ENCODE results near the gene TBC1D23.

Gene TBC1D23

DNA sequence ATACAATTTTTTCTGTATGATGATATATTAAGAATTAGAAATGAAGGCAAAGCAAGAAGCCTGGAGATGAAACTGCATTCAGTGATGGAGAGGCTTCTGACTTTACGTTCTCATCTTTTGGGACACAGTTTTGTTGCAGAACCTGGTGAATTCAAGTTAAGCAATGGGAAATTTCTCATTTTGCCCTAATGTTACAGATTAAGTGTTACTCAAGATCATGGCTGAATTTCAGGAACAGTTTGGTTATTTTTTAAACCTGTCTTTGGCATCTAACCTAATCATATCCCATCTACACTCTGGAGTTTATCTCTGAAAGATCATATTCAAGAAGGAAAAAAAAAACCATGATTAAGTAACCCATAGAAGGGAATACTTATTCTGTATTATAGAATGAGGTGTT lies 79.7 kb downstream of the TBC1D23 start:
- ChIA-PET POLR2A (no interaction called here), CTCF (no interaction called here)

DNA sequence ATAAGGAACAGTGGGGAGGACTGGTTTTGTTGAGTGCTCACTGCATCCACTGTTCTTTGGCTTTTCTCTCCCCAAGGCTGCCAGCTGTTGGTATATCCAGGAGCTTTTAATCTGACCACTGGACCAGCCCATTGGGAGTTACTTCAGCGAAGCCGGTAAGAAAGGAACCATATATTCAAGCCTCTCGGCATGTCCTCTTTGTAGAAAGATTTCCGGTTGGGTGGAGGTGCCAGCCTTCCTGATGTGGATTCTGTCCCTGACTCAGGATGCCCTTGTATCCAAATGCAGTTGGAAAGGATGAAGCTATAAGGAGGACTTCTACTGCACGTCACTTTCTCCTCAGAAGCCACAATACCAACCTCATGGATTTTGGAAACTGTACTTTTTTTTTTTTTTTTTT lies 87.9 kb downstream of the TBC1D23 start:
- peaks cover 10 to 64% of the 10 kb centered on the region in 2 experiments for H3K36me3 ChIP-seq (ENCODE audit: control insufficient read depth in 2 of 2, insufficient read depth in 1 of 2, low read length in 2 of 2)
- ChIA-PET POLR2A (no interaction called here), CTCF (interaction anchor here (0.6 kb wide), 1 partner anchor 362 kb away, joined by 3 read pairs; no protein-coding TSS in a partner anchor)
- H3K4me3 ChIP-seq (ENCODE audit: low read depth, low read length), result no peak overlapping the region
- no peaks in the 10 kb centered on the region for H3K9me3 ChIP-seq (ENCODE audit: control insufficient read depth, insufficient read depth, low read depth, low read length)
- H3K4me1 ChIP-seq (ENCODE audit: control insufficient read depth, insufficient read depth, low read length), result no peaks in the 10 kb centered on the region
- no peak overlapping the region for H3K27ac ChIP-seq (ENCODE audit: extremely low read depth, low read depth, low read length)
- TF ChIP-seq, protein P1, sequence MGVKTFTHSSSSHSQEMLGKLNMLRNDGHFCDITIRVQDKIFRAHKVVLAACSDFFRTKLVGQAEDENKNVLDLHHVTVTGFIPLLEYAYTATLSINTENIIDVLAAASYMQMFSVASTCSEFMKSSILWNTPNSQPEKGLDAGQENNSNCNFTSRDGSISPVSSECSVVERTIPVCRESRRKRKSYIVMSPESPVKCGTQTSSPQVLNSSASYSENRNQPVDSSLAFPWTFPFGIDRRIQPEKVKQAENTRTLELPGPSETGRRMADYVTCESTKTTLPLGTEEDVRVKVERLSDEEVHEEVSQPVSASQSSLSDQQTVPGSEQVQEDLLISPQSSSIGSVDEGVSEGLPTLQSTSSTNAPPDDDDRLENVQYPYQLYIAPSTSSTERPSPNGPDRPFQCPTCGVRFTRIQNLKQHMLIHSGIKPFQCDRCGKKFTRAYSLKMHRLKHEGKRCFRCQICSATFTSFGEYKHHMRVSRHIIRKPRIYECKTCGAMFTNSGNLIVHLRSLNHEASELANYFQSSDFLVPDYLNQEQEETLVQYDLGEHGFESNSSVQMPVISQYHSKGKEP (tag by site-specific recombination; IDR thresholded peaks at IDR 0.05), result no peak
- TF ChIP-seq ZNF132 (tag by site-specific recombination; IDR thresholded peaks at IDR 0.05; ENCODE audit: borderline replicate concordance), result no peak
- TF ChIP-seq ZNF324 (tag by site-specific recombination; IDR thresholded peaks at IDR 0.05), result no peak
- no peak for TF ChIP-seq KLF10 (tag by site-specific recombination; IDR thresholded peaks at IDR 0.05)
- no peak for TF ChIP-seq ZFP41 (tag by site-specific recombination; IDR thresholded peaks at IDR 0.05; ENCODE audit: borderline replicate concordance)
- no peak for TF ChIP-seq SCRT2 (tag by site-specific recombination; IDR thresholded peaks at IDR 0.05)
- no peak for TF ChIP-seq ZNF274 (IDR thresholded peaks at IDR 0.05; ENCODE audit: low read length)
- TF ChIP-seq ZNF274 (tag by site-specific recombination; IDR thresholded peaks at IDR 0.05; ENCODE audit: borderline replicate concordance), result no peak
- TF ChIP-seq TRIM28 (IDR thresholded peaks at IDR 0.05; ENCODE audit: borderline replicate concordance, low read length), result no peak
- TF ChIP-seq ZNF660 (tag by site-specific recombination; IDR thresholded peaks at IDR 0.05), result no peak
- TF ChIP-seq ZNF624 (tag by site-specific recombination; IDR thresholded peaks at IDR 0.05), result no peak
- TF ChIP-seq, protein P2, sequence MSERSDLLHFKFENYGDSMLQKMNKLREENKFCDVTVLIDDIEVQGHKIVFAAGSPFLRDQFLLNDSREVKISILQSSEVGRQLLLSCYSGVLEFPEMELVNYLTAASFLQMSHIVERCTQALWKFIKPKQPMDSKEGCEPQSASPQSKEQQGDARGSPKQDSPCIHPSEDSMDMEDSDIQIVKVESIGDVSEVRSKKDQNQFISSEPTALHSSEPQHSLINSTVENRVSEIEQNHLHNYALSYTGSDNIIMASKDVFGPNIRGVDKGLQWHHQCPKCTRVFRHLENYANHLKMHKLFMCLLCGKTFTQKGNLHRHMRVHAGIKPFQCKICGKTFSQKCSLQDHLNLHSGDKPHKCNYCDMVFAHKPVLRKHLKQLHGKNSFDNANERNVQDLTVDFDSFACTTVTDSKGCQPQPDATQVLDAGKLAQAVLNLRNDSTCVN (tag by site-specific recombination; optimal IDR thresholded peaks at IDR 0.05), result no peak
- TF ChIP-seq SP3 (tag by site-specific recombination; IDR thresholded peaks at IDR 0.05), result no peak
- no peak for TF ChIP-seq ZNF311 (tag by site-specific recombination; IDR thresholded peaks at IDR 0.05; ENCODE audit: borderline replicate concordance)

More for the DNA sequence above, 79.7 kb downstream of the TBC1D23 start:
- no peaks in the 10 kb centered on the region for H3K4me1 ChIP-seq (ENCODE audit: control insufficient read depth, insufficient read depth, low read length)
- no peaks in the 10 kb centered on the region for H3K9me3 ChIP-seq (ENCODE audit: control insufficient read depth, insufficient read depth, low read depth, low read length)
- H3K27ac ChIP-seq (ENCODE audit: extremely low read depth, low read depth, low read length), result no peak overlapping the region
- peaks cover 18 to 43% of the 10 kb centered on the region in 2 experiments for H3K36me3 ChIP-seq (ENCODE audit: control insufficient read depth in 2 of 2, insufficient read depth in 1 of 2, low read length in 2 of 2)
- TF ChIP-seq, protein P3, sequence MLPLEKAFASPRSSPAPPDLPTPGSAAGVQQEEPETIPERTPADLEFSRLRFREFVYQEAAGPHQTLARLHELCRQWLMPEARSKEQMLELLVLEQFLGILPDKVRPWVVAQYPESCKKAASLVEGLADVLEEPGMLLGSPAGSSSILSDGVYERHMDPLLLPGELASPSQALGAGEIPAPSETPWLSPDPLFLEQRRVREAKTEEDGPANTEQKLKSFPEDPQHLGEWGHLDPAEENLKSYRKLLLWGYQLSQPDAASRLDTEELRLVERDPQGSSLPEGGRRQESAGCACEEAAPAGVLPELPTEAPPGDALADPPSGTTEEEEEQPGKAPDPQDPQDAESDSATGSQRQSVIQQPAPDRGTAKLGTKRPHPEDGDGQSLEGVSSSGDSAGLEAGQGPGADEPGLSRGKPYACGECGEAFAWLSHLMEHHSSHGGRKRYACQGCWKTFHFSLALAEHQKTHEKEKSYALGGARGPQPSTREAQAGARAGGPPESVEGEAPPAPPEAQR (tag by site-specific recombination; IDR thresholded peaks at IDR 0.05), result no peak
- no peak for TF ChIP-seq ZBTB48 (tag by site-specific recombination; IDR thresholded peaks at IDR 0.05)
- no peak for TF ChIP-seq ZNF169 (tag by site-specific recombination; IDR thresholded peaks at IDR 0.05)
- TF ChIP-seq, protein P4, sequence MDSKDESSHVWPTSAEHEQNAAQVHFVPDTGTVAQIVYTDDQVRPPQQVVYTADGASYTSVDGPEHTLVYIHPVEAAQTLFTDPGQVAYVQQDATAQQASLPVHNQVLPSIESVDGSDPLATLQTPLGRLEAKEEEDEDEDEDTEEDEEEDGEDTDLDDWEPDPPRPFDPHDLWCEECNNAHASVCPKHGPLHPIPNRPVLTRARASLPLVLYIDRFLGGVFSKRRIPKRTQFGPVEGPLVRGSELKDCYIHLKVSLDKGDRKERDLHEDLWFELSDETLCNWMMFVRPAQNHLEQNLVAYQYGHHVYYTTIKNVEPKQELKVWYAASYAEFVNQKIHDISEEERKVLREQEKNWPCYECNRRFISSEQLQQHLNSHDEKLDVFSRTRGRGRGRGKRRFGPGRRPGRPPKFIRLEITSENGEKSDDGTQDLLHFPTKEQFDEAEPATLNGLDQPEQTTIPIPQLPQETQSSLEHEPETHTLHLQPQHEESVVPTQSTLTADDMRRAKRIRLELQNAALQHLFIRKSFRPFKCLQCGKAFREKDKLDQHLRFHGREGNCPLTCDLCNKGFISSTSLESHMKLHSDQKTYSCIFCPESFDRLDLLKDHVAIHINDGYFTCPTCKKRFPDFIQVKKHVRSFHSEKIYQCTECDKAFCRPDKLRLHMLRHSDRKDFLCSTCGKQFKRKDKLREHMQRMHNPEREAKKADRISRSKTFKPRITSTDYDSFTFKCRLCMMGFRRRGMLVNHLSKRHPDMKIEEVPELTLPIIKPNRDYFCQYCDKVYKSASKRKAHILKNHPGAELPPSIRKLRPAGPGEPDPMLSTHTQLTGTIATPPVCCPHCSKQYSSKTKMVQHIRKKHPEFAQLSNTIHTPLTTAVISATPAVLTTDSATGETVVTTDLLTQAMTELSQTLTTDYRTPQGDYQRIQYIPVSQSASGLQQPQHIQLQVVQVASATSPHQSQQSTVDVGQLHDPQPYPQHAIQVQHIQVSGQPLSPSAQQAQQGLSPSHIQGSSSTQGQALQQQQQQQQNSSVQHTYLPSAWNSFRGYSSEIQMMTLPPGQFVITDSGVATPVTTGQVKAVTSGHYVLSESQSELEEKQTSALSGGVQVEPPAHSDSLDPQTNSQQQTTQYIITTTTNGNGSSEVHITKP (tag by site-specific recombination; IDR thresholded peaks at IDR 0.05), result no peak
- no peak for TF ChIP-seq ZNF274 (IDR thresholded peaks at IDR 0.05; ENCODE audit: low read length)
- TF ChIP-seq ZNF274 (tag by site-specific recombination; IDR thresholded peaks at IDR 0.05; ENCODE audit: borderline replicate concordance), result no peak
- no peak for TF ChIP-seq ZNF423 (tag by site-specific recombination; IDR thresholded peaks at IDR 0.05)
- TF ChIP-seq, protein P5, sequence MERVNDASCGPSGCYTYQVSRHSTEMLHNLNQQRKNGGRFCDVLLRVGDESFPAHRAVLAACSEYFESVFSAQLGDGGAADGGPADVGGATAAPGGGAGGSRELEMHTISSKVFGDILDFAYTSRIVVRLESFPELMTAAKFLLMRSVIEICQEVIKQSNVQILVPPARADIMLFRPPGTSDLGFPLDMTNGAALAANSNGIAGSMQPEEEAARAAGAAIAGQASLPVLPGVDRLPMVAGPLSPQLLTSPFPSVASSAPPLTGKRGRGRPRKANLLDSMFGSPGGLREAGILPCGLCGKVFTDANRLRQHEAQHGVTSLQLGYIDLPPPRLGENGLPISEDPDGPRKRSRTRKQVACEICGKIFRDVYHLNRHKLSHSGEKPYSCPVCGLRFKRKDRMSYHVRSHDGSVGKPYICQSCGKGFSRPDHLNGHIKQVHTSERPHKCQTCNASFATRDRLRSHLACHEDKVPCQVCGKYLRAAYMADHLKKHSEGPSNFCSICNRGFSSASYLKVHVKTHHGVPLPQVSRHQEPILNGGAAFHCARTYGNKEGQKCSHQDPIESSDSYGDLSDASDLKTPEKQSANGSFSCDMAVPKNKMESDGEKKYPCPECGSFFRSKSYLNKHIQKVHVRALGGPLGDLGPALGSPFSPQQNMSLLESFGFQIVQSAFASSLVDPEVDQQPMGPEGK (tag by site-specific recombination; IDR thresholded peaks at IDR 0.05), result no peak
- no peak for TF ChIP-seq HOXD13 (CRISPR knock-in tag; IDR thresholded peaks at IDR 0.05; ENCODE audit: borderline replicate concordance)
- no peak for TF ChIP-seq ZFP69B (tag by site-specific recombination; IDR thresholded peaks at IDR 0.05)
- TF ChIP-seq KLF9 (tag by site-specific recombination; IDR thresholded peaks at IDR 0.05; ENCODE audit: low read depth), result no peak
- TF ChIP-seq ZNF660 (tag by site-specific recombination; IDR thresholded peaks at IDR 0.05), result no peak
- TF ChIP-seq, protein P6, sequence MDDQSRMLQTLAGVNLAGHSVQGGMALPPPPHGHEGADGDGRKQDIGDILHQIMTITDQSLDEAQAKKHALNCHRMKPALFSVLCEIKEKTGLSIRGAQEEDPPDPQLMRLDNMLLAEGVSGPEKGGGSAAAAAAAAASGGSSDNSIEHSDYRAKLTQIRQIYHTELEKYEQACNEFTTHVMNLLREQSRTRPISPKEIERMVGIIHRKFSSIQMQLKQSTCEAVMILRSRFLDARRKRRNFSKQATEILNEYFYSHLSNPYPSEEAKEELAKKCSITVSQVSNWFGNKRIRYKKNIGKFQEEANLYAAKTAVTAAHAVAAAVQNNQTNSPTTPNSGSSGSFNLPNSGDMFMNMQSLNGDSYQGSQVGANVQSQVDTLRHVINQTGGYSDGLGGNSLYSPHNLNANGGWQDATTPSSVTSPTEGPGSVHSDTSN (CRISPR knock-in tag; IDR thresholded peaks at IDR 0.05), result no peak
- no peak for TF ChIP-seq ZBTB1 (tag by site-specific recombination; IDR thresholded peaks at IDR 0.05)
- no peak overlapping the region for H3K4me3 ChIP-seq (ENCODE audit: low read depth, low read length)
